ENCODE results near the gene ZNF140. TPM values are rescaled to one million over a fixed set of nuclear protein-coding genes. Genes with fewer than 3 reads are reported as not detected.

The ZNF140 gene
- total RNA-seq, 1 experiment from 2014 or later = 21.7 TPM

DNA sequence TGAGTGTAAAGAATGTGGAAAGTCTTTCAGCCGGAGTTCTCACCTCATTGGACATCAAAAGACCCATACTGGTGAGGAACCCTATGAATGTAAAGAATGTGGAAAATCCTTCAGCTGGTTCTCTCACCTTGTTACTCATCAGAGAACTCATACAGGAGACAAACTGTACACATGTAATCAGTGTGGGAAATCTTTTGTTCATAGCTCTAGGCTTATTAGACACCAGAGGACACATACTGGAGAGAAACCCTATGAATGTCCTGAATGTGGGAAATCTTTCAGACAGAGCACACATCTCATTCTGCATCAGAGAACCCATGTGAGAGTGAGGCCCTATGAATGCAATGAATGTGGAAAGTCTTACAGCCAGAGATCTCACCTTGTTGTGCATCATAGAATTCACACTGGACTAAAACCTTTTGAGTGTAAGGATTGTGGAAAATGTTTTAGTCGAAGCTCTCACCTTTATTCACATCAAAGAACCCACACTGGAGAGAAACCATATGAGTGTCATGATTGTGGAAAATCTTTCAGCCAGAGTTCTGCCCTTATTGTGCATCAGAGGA is 75.5 kb downstream of the ZNF140 start:
- H2BK5ac ChIP-seq (ENCODE audit: insufficient read length, low read length) = no peak overlapping the region
- no peaks in the 10 kb centered on the region for H3K23me2 ChIP-seq (ENCODE audit: insufficient read length, low read depth, low read length, poor library complexity, severe bottlenecking)
- H3K27me3 ChIP-seq (ENCODE audit: insufficient read depth, low read length) = no peaks in the 10 kb centered on the region
- H3K56ac ChIP-seq (ENCODE audit: insufficient read length, low read depth, low read length) = no peak overlapping the region
- H2AK5ac ChIP-seq (ENCODE audit: insufficient read length, low read length) = no peak overlapping the region
- H3T11ph ChIP-seq (ENCODE audit: low read length) = no peak overlapping the region
- H3K27ac Mint-ChIP-seq = no peak overlapping the region
- no peaks in the 10 kb centered on the region for H3K4me1 ChIP-seq (ENCODE audit: insufficient read depth, low read length)
- H3K4me2 ChIP-seq (ENCODE audit: insufficient read depth, insufficient read length, low read length) = no peak overlapping the region
- H4K91ac ChIP-seq (ENCODE audit: insufficient read length, low read depth, low read length) = no peak overlapping the region
- H3K9me3 ChIP-seq (ENCODE audit: control insufficient read depth, low read depth, low read length) = peaks cover 79% of the 10 kb centered on the region
- no peak overlapping the region for H3K23ac ChIP-seq (ENCODE audit: insufficient read length, low read depth, low read length)
- H3K79me1 ChIP-seq (ENCODE audit: insufficient read depth, low read depth, low read length, poor library complexity, severe bottlenecking) = no peaks in the 10 kb centered on the region
- H3K27me3 Mint-ChIP-seq (ENCODE audit: low read depth) = peaks cover 1% of the 10 kb centered on the region
- no peak overlapping the region for H2AFZ ChIP-seq (ENCODE audit: low read length)
- no peak overlapping the region for H3K4ac ChIP-seq (ENCODE audit: low read depth, low read length)
- no peak overlapping the region for H3K14ac ChIP-seq (ENCODE audit: insufficient read depth, low read length)
- H3K9ac ChIP-seq (ENCODE audit: extremely low read depth, insufficient read length, low read length) = no peak overlapping the region
- no peaks in the 10 kb centered on the region for H4K20me1 ChIP-seq (ENCODE audit: control insufficient read depth, insufficient read depth, insufficient read length)
- H3K27ac ChIP-seq (ENCODE audit: insufficient read length, low read depth, low read length) = no peak overlapping the region
- H2BK20ac ChIP-seq (ENCODE audit: low read depth, low read length, poor library complexity, severe bottlenecking) = no peak overlapping the region
- no peak overlapping the region for H3K18ac ChIP-seq (ENCODE audit: insufficient read length, low read depth, low read length)
- no peak overlapping the region for H2BK12ac ChIP-seq (ENCODE audit: insufficient read length, low read depth, low read length)
- H3K36me3 Mint-ChIP-seq (ENCODE audit: insufficient read depth in 1 of 3, low read depth in 3 of 3) = peaks cover 83 to 92% (median 88%) of the 10 kb centered on the region in 3 experiments
- no peak overlapping the region for H4K8ac ChIP-seq (replicated peaks; ENCODE audit: insufficient read length, low read depth, low read length)
- no peak overlapping the region for H4K5ac ChIP-seq (ENCODE audit: insufficient read length, low read depth, low read length)
- H3K4me3 Mint-ChIP-seq = no peak overlapping the region
- H3K4me1 Mint-ChIP-seq = no peaks in the 10 kb centered on the region
- H3K79me2 ChIP-seq (ENCODE audit: insufficient read depth, low read length) = no peaks in the 10 kb centered on the region
- TF ChIP-seq CTCF (conservative IDR thresholded peaks at IDR 0.05) = no peak
- WGBS (ENCODE audit: extremely low coverage, insufficient read length, low lambda C conversion rate) = no CpG with 5 or more reads among the region's 2 CpGs
- H2BK120ac ChIP-seq (ENCODE audit: low read depth, low read length, poor library complexity, severe bottlenecking) = no peak overlapping the region
- H3K9me3 Mint-ChIP-seq = peaks cover 91 to 94% of the 10 kb centered on the region in 2 experiments
- DNase-seq = no peak
- H2BK15ac ChIP-seq (ENCODE audit: low read depth, low read length) = no peak overlapping the region

Other genes with a start within 250 kb of the ZNF140 start
- gene CHFR, start 193.3 kb upstream of the ZNF140 start, total RNA-seq (2021) = 51.9 and 53.3 TPM in 2 replicates
- 17.3 and 19.3 TPM in 2 replicates for gene ZNF605, start 124.6 kb upstream of the ZNF140 start, total RNA-seq (2021)
- gene ZNF26, start 94.6 kb upstream of the ZNF140 start, total RNA-seq (2021) = 13.2 and 16.9 TPM in 2 replicates
- 42.1 and 45.1 TPM in 2 replicates for gene ZNF84, start 43.4 kb upstream of the ZNF140 start, total RNA-seq (2021)
- gene ZNF891, start 49.4 kb downstream of the ZNF140 start, total RNA-seq (2021) = 1.7 and 2.1 TPM in 2 replicates
- gene ZNF10, start 49.7 kb downstream of the ZNF140 start, total RNA-seq (2021) = 15.3 and 17.3 TPM in 2 replicates
- gene ZNF268, start 100.6 kb downstream of the ZNF140 start, total RNA-seq (2021) = 37.6 and 38.2 TPM in 2 replicates
- not detected in 2 replicates for gene ANHX, start 155.0 kb downstream of the ZNF140 start, total RNA-seq (2021)

Data from H9 (cell line).